ENCODE measurements around the gene IMPDH1. TPM values are rescaled to one million over a fixed set of nuclear protein-coding genes. Genes with fewer than 3 reads are reported as not detected.

Gene IMPDH1
- total RNA-seq, 2 experiments from 2014 or later: 26.5 to 27.0 TPM

GRCh38 chr7:128427289-128427891, 17.6 kb upstream of the IMPDH1 start:
- peak; percentile 71 for ATAC-seq (ENCODE audit: poor library complexity)
- H3K36me3 Mint-ChIP-seq (ENCODE audit: low read depth): no peaks in the 10 kb centered on the region

GRCh38 chr7:128425850-128426249, 16.1 kb upstream of the IMPDH1 start:
- Mint-ChIP-seq H3K27ac (no peak overlapping the region), H3K9me3 (no peaks in the 10 kb centered on the region), H3K36me3 (ENCODE audit: low read depth) (no peaks in the 10 kb centered on the region), H3K4me1 (ENCODE audit: low read depth) (no peaks in the 10 kb centered on the region), H3K4me3 (no peak overlapping the region), H3K27me3 (peaks cover 6% of the 10 kb centered on the region)
- Histone ChIP-seq H3K4me3 (ENCODE audit: low read length) (no peak overlapping the region), H3K36me3 (ENCODE audit: insufficient read depth, low read length) (no peaks in the 10 kb centered on the region), H3K9me3 (ENCODE audit: control insufficient read depth in 1 of 2, insufficient read depth in 1 of 2, low read length in 2 of 2) (no peaks in the 10 kb centered on the region), H3K27me3 (ENCODE audit: control insufficient read depth in 1 of 2, insufficient read depth in 2 of 2, low read length in 2 of 2) (peaks cover 0 to 5% of the 10 kb centered on the region in 2 experiments), H3K27ac (ENCODE audit: low read depth in 1 of 2, low read length in 2 of 2) (no peak overlapping the region), H3K4me1 (ENCODE audit: insufficient read depth, low read length) (peaks cover 8% of the 10 kb centered on the region)
- intact Hi-C loops (cut with DNase I, micrococcal nuclease): loop anchor here (1.0 to 10.0 kb wide), 5 partner anchors 28 to 459 kb away; partner anchors contain the start of gene RBM28 (in 1 of the 2)
- TF ChIP-seq CTCF (IDR thresholded peaks at IDR 0.05): peak; percentile 94
- DNase-seq (peak; percentile 62 to 88 (median 74)), ATAC-seq (ENCODE audit: poor library complexity) (peak; percentile 92)
- ChIA-PET POLR2A (interaction anchor here (0.9 to 2.4 kb wide), 3 partner anchors 34 to 82 kb away, joined by 3 to 16 read pairs (median 3); partner anchors contain the start of gene RBM28), CTCF (interaction anchor here (0.7 to 6.7 kb wide), 16 partner anchors 8 to 78 kb away, joined by 3 to 162 read pairs (median 8); partner anchors contain the start of genes HILPDA and IMPDH1)

More at GRCh38 chr7:128427289-128427891, 17.6 kb upstream of the IMPDH1 start:
- intact Hi-C loops (cut with DNase I, micrococcal nuclease): loop anchor here (1.0 to 10.0 kb wide), 3 partner anchors 32 to 181 kb away; partner anchors contain the start of gene RBM28 (in 1 of the 2)
- TF ChIP-seq CTCF (IDR thresholded peaks at IDR 0.05): peak; percentile 94
- Histone ChIP-seq H3K9me3 (ENCODE audit: control insufficient read depth in 1 of 2, insufficient read depth in 1 of 2, low read length in 2 of 2) (no peaks in the 10 kb centered on the region), H3K27me3 (ENCODE audit: control insufficient read depth in 1 of 2, insufficient read depth in 2 of 2, low read length in 2 of 2) (peaks cover 0 to 8% of the 10 kb centered on the region in 2 experiments), H3K27ac (ENCODE audit: low read depth in 1 of 2, low read length in 2 of 2) (no peak overlapping the region), H3K4me1 (ENCODE audit: insufficient read depth, low read length) (peaks cover 8% of the 10 kb centered on the region), H3K4me3 (ENCODE audit: low read length) (no peak overlapping the region), H3K36me3 (ENCODE audit: insufficient read depth, low read length) (no peaks in the 10 kb centered on the region)
- Mint-ChIP-seq H3K4me3 (no peak overlapping the region), H3K27ac (no peak overlapping the region), H3K9me3 (no peaks in the 10 kb centered on the region), H3K27me3 (peaks cover 7% of the 10 kb centered on the region), H3K4me1 (ENCODE audit: low read depth) (no peaks in the 10 kb centered on the region)
- ChIA-PET POLR2A (interaction anchor here (0.5 to 2.4 kb wide), 7 partner anchors 19 to 84 kb away, joined by 3 to 16 read pairs (median 5); partner anchors contain the start of genes HILPDA and RBM28), CTCF (interaction anchor here (0.6 to 6.7 kb wide), 18 partner anchors 8 to 787 kb away, joined by 3 to 162 read pairs (median 6); partner anchors contain the start of genes HILPDA and RBM28)
- peak in 4 of 14 experiments; percentile 32 to 78 (median 71) for DNase-seq

- Histone ChIP-seq H3K4me3 (ENCODE audit: low read length) (no peak overlapping the region), H3K9me3 (ENCODE audit: control insufficient read depth in 1 of 2, insufficient read depth in 1 of 2, low read length in 2 of 2) (no peaks in the 10 kb centered on the region), H3K27me3 (ENCODE audit: control insufficient read depth in 1 of 2, insufficient read depth in 2 of 2, low read length in 2 of 2) (no peaks in the 10 kb centered on the region), H3K4me1 (ENCODE audit: insufficient read depth, low read length) (peaks cover 8% of the 10 kb centered on the region), H3K27ac (ENCODE audit: low read depth in 1 of 2, low read length in 2 of 2) (no peak overlapping the region), H3K36me3 (ENCODE audit: insufficient read depth, low read length) (no peaks in the 10 kb centered on the region)
- DNase-seq (no peak), ATAC-seq (ENCODE audit: poor library complexity) (no peak)
- Mint-ChIP-seq H3K27ac (no peak overlapping the region), H3K36me3 (ENCODE audit: low read depth) (no peaks in the 10 kb centered on the region), H3K4me1 (ENCODE audit: low read depth) (no peaks in the 10 kb centered on the region), H3K9me3 (no peaks in the 10 kb centered on the region), H3K27me3 (peaks cover 5% of the 10 kb centered on the region), H3K4me3 (no peak overlapping the region)
- ChIA-PET POLR2A (interaction anchor here (1.2 to 1.6 kb wide), 3 partner anchors 20 to 81 kb away, joined by 3 read pairs; partner anchors contain the start of gene RBM28), CTCF (interaction anchor here (1.3 to 6.7 kb wide), 9 partner anchors 10 to 77 kb away, joined by 4 to 162 read pairs (median 14); partner anchors contain the start of genes HILPDA and IMPDH1)
- no peak for TF ChIP-seq CTCF (IDR thresholded peaks at IDR 0.05)
- intact Hi-C loops (cut with DNase I, micrococcal nuclease): loop anchor here (1.0 to 10.0 kb wide), 4 partner anchors 26 to 460 kb away; partner anchors contain the start of gene RBM28 (in 1 of the 2)
Measured at GRCh38 chr7:128424686-128425275, 15.0 kb upstream of the IMPDH1 start.
